IMR-90 (cell line): ENCODE results near the gene ANKRD40.

Source experiments
- CEBPB ChIP-seq: IDR thresholded peaks from 2 replicates; pipeline ENCODE4 v1.6.1; 2012; ENCODE audit warnings: low read depth, low read length, improper control_type of control experiment
- CTCF ChIP-seq: conservative IDR thresholded peaks from 2 replicates; pipeline ENCODE4 v1.5.1; 2012; ENCODE audit warnings: mild to moderate bottlenecking, low read depth, low read length, improper control_type of control experiment
- MXI1 ChIP-seq: IDR thresholded peaks from 2 replicates; pipeline ENCODE4 v1.6.1; 2012; ENCODE audit warnings: low read depth, mild to moderate bottlenecking, low read length, moderate library complexity, borderline replicate concordance
- POLR2A ChIP-seq: IDR thresholded peaks from 2 replicates; pipeline ENCODE4 v1.6.1; 2012; ENCODE audit warnings: mild to moderate bottlenecking, low read depth, low read length
- SMC3 ChIP-seq: fragments of 150-350 bp; IDR thresholded peaks from 2 replicates; pipeline ENCODE4 v1.6.1; 2016; ENCODE audit warnings: low read depth, mild to moderate bottlenecking, antibody characterized with exemption, low read length, moderate library complexity

GRCh38 chr17:50708050-50709000 is 611 bp upstream of the ANKRD40 start:
- no peak for TF ChIP-seq CEBPB
- TF ChIP-seq CTCF: no peak
- TF ChIP-seq POLR2A: no peak; the same call in 1 of the 2 replicates
- no peak for TF ChIP-seq SMC3
- TF ChIP-seq MXI1: no peak
